ENCODE results near the gene ASXL3. TPM values are rescaled to one million over a fixed set of nuclear protein-coding genes. Genes with fewer than 3 reads are reported as not detected.

Gene ASXL3
- total RNA-seq, 2 experiments from 2014 or later: not detected

- no peaks in the 10 kb centered on the region for H3K4me1 Mint-ChIP-seq
- ChIA-PET CTCF (no interaction called here), POLR2A (no interaction called here)
- ATAC-seq (no peak), DNase-seq (no peak)
- no peak overlapping the region for H3K27ac Mint-ChIP-seq
- no peaks in the 10 kb centered on the region for H3K9me3 Mint-ChIP-seq (ENCODE audit: low read depth)
- intact Hi-C loops (cut with DNase I, micrococcal nuclease): no loop called here
- H3K27me3 Mint-ChIP-seq: no peaks in the 10 kb centered on the region
- H3K4me3 Mint-ChIP-seq: no peak overlapping the region
- H3K36me3 Mint-ChIP-seq (ENCODE audit: low read depth): no peaks in the 10 kb centered on the region
Measured at GRCh38 chr18:33744032-33744697, 166.1 kb downstream of the ASXL3 start.

- CTCF ChIA-PET: no interaction called here
- DNase-seq (no peak), ATAC-seq (no peak)
- POLR2A ChIA-PET: no interaction called here
- no peaks in the 10 kb centered on the region for H3K27me3 Mint-ChIP-seq
- H3K4me1 Mint-ChIP-seq: no peaks in the 10 kb centered on the region
- no peak overlapping the region for H3K4me3 Mint-ChIP-seq
- no peaks in the 10 kb centered on the region for H3K9me3 Mint-ChIP-seq (ENCODE audit: low read depth)
- no peaks in the 10 kb centered on the region for H3K36me3 Mint-ChIP-seq (ENCODE audit: low read depth)
- H3K27ac Mint-ChIP-seq: no peak overlapping the region
- intact Hi-C loops (cut with DNase I, micrococcal nuclease): no loop called here
Measured at GRCh38 chr18:33745151-33745795, 167.3 kb downstream of the ASXL3 start.

- ChIA-PET CTCF (interaction anchor here (1.0 kb wide), 1 partner anchor 10 kb away, joined by 3 read pairs; no protein-coding TSS in a partner anchor), POLR2A (no interaction called here)
- DNase-seq (no peak), ATAC-seq (no peak)
- no peaks in the 10 kb centered on the region for H3K36me3 Mint-ChIP-seq (ENCODE audit: low read depth)
- H3K9me3 Mint-ChIP-seq (ENCODE audit: low read depth): no peaks in the 10 kb centered on the region
- intact Hi-C loops (cut with DNase I, micrococcal nuclease): no loop called here
- H3K27ac Mint-ChIP-seq: no peak overlapping the region
- H3K4me1 Mint-ChIP-seq: no peaks in the 10 kb centered on the region
- no peak overlapping the region for H3K4me3 Mint-ChIP-seq
- no peaks in the 10 kb centered on the region for H3K27me3 Mint-ChIP-seq
Measured at GRCh38 chr18:33745871-33746545, 168.0 kb downstream of the ASXL3 start.

- intact Hi-C loops (cut with DNase I, micrococcal nuclease): no loop called here
- Mint-ChIP-seq H3K27me3 (no peaks in the 10 kb centered on the region), H3K4me3 (no peak overlapping the region), H3K27ac (no peak overlapping the region), H3K36me3 (ENCODE audit: low read depth) (no peaks in the 10 kb centered on the region), H3K4me1 (no peaks in the 10 kb centered on the region), H3K9me3 (ENCODE audit: low read depth) (no peaks in the 10 kb centered on the region)
- ChIA-PET POLR2A (no interaction called here), CTCF (no interaction called here)
- DNase-seq (no peak), ATAC-seq (no peak)
Measured at GRCh38 chr18:33749834-33750233, 171.8 kb downstream of the ASXL3 start.

GRCh38 chr18:33750366-33750765, 172.3 kb downstream of the ASXL3 start:
- H3K36me3 Mint-ChIP-seq (ENCODE audit: low read depth): no peaks in the 10 kb centered on the region

GRCh38 chr18:33751613-33752221, 173.7 kb downstream of the ASXL3 start:
- ATAC-seq (no peak), DNase-seq (no peak)
- Mint-ChIP-seq H3K4me3 (no peak overlapping the region), H3K4me1 (no peaks in the 10 kb centered on the region), H3K27me3 (no peaks in the 10 kb centered on the region), H3K27ac (no peak overlapping the region), H3K9me3 (ENCODE audit: low read depth) (no peaks in the 10 kb centered on the region), H3K36me3 (ENCODE audit: low read depth) (no peaks in the 10 kb centered on the region)
- ChIA-PET POLR2A (no interaction called here), CTCF (no interaction called here)
- intact Hi-C loops (cut with DNase I, micrococcal nuclease): no loop called here

More at GRCh38 chr18:33750366-33750765, 172.3 kb downstream of the ASXL3 start:
- CTCF ChIA-PET: no interaction called here
- Mint-ChIP-seq H3K4me1 (no peaks in the 10 kb centered on the region), H3K9me3 (ENCODE audit: low read depth) (no peaks in the 10 kb centered on the region), H3K27ac (no peak overlapping the region), H3K4me3 (no peak overlapping the region), H3K27me3 (no peaks in the 10 kb centered on the region)
- no peak for DNase-seq
- no peak for ATAC-seq
- intact Hi-C loops (cut with DNase I, micrococcal nuclease): no loop called here
- POLR2A ChIA-PET: no interaction called here

- Mint-ChIP-seq H3K36me3 (ENCODE audit: low read depth) (no peaks in the 10 kb centered on the region), H3K27me3 (no peaks in the 10 kb centered on the region), H3K9me3 (ENCODE audit: low read depth) (peaks cover 4% of the 10 kb centered on the region), H3K4me1 (no peaks in the 10 kb centered on the region), H3K27ac (no peak overlapping the region), H3K4me3 (no peak overlapping the region)
- DNase-seq (no peak), ATAC-seq (no peak)
- ChIA-PET POLR2A (no interaction called here), CTCF (no interaction called here)
- intact Hi-C loops (cut with DNase I, micrococcal nuclease): no loop called here
Measured at GRCh38 chr18:33755391-33755790, 177.4 kb downstream of the ASXL3 start.

- no peak overlapping the region for H3K27ac Mint-ChIP-seq
- no peaks in the 10 kb centered on the region for H3K36me3 Mint-ChIP-seq (ENCODE audit: low read depth)
- H3K4me3 Mint-ChIP-seq: no peak overlapping the region
- CTCF ChIA-PET: no interaction called here
- ATAC-seq (no peak), DNase-seq (no peak)
- POLR2A ChIA-PET: no interaction called here
- no peaks in the 10 kb centered on the region for H3K27me3 Mint-ChIP-seq
- peaks cover 4% of the 10 kb centered on the region for H3K9me3 Mint-ChIP-seq (ENCODE audit: low read depth)
- intact Hi-C loops (cut with DNase I, micrococcal nuclease): no loop called here
- H3K4me1 Mint-ChIP-seq: no peaks in the 10 kb centered on the region
Measured at GRCh38 chr18:33755931-33756560, 178.0 kb downstream of the ASXL3 start.

- no peak overlapping the region for H3K4me3 Mint-ChIP-seq
Measured at GRCh38 chr18:33757037-33757436, 179.0 kb downstream of the ASXL3 start.

GRCh38 chr18:33761363-33761762, 183.3 kb downstream of the ASXL3 start:
- peaks cover 4% of the 10 kb centered on the region for H3K9me3 Mint-ChIP-seq (ENCODE audit: low read depth)
- ChIA-PET CTCF (interaction anchor here (1.0 kb wide), 1 partner anchor 530 kb away, joined by 4 read pairs; no protein-coding TSS in a partner anchor), POLR2A (no interaction called here)
- no peak for ATAC-seq
- no peak overlapping the region for H3K4me3 Mint-ChIP-seq
- H3K27me3 Mint-ChIP-seq: no peaks in the 10 kb centered on the region
- no peak overlapping the region for H3K27ac Mint-ChIP-seq
- no peaks in the 10 kb centered on the region for H3K36me3 Mint-ChIP-seq (ENCODE audit: low read depth)
- intact Hi-C loops (cut with DNase I, micrococcal nuclease): loop anchor here in 1 of 2 experiments (1.0 kb wide), 1 partner anchor 529 kb away; no protein-coding TSS in a partner anchor
- no peaks in the 10 kb centered on the region for H3K4me1 Mint-ChIP-seq
- no peak for DNase-seq

More at GRCh38 chr18:33757037-33757436, 179.0 kb downstream of the ASXL3 start:
- ChIA-PET CTCF (no interaction called here), POLR2A (no interaction called here)
- intact Hi-C loops (cut with DNase I, micrococcal nuclease): no loop called here
- Mint-ChIP-seq H3K4me1 (no peaks in the 10 kb centered on the region), H3K36me3 (ENCODE audit: low read depth) (no peaks in the 10 kb centered on the region), H3K27ac (no peak overlapping the region), H3K27me3 (no peaks in the 10 kb centered on the region), H3K9me3 (ENCODE audit: low read depth) (peaks cover 4% of the 10 kb centered on the region)
- ATAC-seq (no peak), DNase-seq (no peak)

- Mint-ChIP-seq H3K27ac (no peak overlapping the region), H3K36me3 (ENCODE audit: low read depth) (no peaks in the 10 kb centered on the region), H3K9me3 (ENCODE audit: low read depth) (peaks cover 6% of the 10 kb centered on the region), H3K27me3 (peaks cover 2% of the 10 kb centered on the region), H3K4me1 (no peaks in the 10 kb centered on the region), H3K4me3 (no peak overlapping the region)
- ATAC-seq (no peak), DNase-seq (no peak)
- ChIA-PET POLR2A (no interaction called here), CTCF (interaction anchor here (0.6 kb wide), 1 partner anchor 27 kb away, joined by 5 read pairs; no protein-coding TSS in a partner anchor)
- intact Hi-C loops (cut with DNase I, micrococcal nuclease): no loop called here
Measured at GRCh38 chr18:33781429-33781828, 203.4 kb downstream of the ASXL3 start.

Data from activated CD4-positive, alpha-beta T cell treated with anti-CD3 and anti-CD28 coated beads for 36 hours (primary cell).